NCI-H2196 (cell line): ENCODE measurements around the gene RIOK3.
"Not testable (repeated sequence)": the region's sequence is repeated elsewhere in the genome, so short reads cannot be mapped to it uniquely, and the experiment has no call there.

Experiments used
- DNase-seq: peaks from one replicate; lab custom pipeline; 2025; ENCODE audit not compliant: unreplicated experiment; lab: John Stamatoyannopoulos, UW

Gene RIOK3, protein sequence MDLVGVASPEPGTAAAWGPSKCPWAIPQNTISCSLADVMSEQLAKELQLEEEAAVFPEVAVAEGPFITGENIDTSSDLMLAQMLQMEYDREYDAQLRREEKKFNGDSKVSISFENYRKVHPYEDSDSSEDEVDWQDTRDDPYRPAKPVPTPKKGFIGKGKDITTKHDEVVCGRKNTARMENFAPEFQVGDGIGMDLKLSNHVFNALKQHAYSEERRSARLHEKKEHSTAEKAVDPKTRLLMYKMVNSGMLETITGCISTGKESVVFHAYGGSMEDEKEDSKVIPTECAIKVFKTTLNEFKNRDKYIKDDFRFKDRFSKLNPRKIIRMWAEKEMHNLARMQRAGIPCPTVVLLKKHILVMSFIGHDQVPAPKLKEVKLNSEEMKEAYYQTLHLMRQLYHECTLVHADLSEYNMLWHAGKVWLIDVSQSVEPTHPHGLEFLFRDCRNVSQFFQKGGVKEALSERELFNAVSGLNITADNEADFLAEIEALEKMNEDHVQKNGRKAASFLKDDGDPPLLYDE

DNA sequence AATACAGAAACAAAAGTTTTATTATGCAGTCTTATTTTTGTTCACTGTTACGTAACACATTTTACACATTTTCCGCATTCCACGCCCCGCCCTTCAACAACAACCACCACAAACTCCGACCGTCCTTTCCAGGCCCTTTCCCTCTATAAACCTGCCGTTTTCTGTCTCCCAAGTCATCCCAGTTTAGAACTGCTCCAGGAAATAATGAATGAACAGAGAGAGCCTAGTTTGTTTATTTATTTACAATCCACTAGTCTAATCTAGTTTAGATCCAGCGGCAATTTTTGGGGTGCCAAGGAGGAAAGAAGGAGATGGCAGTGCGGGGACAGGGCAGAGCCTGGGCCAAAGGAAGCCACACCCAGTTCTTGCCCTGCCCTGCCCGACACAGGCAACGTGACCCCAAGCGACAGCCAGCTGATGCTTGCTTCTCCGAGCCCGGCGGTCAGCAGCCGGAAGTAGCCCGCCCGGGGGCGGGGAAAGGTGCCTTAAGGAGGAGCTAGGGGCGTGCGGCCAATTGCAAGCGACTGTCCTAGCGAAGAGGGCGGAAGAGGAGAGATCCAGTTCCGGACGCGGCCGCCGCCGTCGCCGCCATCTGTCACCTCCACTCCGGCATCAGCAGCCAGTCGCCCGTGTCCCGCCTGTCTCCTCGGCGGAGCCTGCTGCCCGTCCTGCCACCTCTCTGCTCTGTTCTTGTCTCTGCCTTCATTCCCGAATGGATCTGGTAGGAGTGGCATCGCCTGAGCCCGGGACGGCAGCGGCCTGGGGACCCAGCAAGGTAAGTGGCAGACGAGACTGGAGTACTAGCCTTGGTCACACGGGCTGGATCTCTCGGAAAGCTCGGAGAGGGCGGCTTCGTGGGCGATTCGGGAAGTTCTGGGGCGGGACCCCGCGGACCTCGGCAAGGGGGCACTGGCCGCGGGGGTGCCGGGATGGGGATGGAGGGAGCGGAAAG lies at the start of gene RIOK3:
Gene RIOK3, plus strand, starts transcription at position 560 of the 952 bp plus-strand sequence. Its CDS starts 153 bp downstream, at position 713.
- DNase-seq, result peak; percentile 98

DNA sequence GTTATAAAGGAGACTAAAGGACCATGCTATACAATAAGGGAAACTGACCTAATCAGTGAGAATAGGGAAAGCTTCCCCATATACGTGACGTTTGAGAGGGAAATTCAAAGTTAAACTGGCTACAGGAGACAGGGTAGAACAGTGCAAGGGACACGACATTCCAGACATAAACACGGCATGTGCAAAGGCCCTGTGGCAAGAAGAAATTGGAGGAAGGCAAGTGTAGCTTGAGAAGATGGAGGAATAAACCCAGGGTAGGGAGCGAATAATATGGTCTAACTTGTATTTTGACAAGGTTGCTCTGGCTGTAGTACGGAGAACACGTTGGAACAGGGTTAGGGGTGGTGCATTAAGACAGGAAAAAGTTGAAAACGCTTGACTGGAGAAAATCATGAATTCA lies 49.8 kb upstream of the RIOK3 start:
- DNase-seq, result no peak

DNA sequence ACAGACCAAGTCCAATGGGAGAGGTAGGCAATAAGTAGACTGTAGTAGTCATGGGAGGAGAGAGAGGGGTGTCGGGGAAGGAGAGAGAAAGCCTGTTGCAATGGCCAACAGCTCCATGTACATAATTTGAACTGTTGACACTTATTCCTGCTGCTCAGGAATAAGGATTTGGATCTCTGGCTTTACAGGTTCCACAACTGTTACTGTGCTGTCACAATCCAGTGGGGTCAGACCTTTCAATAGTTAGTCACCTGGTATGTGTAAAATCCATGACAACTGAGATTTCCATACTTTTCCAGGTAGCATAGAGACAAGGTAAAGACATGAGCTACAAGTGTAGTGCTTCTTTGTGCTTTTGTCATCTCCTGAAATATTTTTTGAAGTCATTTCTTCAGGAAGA lies 47.5 kb upstream of the RIOK3 start:
- no peak for DNase-seq

DNA sequence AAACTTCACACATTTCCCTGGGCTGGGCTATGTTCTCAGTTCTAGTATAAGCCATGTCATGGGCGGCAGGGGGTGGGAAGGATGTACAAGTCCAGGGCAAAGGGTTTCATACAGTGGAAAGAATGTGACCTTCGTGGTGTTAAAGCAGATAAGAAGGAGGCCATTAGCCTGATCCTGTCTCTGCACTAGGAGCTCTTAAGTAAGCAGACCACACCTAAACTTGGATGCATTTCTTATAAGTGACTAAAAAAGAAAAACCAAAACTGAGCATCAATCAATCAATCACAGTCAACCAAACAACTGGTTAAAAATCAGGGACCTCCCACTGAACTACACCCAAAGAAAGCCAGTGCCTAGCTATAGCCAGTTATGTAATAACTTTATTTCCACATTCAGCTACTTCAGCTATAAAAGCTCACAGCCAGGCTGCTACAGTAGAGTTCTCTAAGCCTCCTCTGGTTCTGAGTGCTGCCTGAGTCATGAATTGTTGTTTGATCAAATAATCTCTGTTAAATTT lies 46.8 kb upstream of the RIOK3 start:
- no peak for DNase-seq

DNA sequence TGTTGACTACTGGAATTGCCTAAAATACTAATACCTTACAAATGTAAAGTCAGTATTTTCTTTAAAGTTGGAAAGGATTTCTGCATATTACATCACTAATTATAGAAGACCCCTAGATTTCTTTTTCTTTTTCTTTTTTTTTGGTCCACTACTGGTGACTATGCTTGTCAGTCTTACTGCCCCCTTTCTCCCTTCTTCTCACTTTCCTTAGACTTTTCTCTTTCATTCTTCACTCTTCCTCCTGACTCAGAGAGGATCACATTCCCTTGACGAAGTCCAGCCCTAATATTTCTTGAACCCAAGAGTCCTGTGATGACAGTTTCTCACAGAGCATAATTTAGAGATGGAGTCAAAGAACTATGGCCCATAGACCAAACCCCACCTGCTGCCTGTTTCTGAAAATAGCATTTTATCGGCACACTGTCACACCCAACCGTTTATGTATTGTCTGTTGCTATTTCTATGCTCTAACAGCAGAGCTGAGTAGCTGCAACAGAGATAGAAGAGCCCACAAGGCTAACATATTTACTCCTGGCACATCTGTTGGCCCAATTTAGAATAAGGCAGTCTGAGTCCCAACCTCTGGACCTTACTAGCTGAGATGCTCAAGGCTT lies 40.6 kb upstream of the RIOK3 start:
- no peak for DNase-seq

DNA sequence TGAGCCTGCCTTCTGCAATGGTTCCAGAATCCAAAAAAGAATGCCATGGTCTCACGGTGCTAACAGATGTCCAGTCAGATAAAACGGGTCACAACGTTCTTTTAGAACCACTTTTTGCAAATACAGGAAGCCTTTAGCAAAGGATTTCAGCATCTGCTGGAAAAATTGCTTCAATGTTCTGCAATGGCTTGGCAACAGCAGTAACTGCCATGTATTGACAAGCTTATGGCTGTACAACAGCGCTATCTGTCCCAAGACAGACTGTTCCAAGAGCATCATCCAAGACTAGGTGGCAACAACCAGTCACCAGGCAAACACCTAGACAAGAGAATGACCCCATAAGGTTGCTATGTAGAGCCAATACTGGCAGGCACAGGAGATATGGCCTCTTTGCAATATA lies 37.6 kb upstream of the RIOK3 start:
- no peak for DNase-seq

DNA sequence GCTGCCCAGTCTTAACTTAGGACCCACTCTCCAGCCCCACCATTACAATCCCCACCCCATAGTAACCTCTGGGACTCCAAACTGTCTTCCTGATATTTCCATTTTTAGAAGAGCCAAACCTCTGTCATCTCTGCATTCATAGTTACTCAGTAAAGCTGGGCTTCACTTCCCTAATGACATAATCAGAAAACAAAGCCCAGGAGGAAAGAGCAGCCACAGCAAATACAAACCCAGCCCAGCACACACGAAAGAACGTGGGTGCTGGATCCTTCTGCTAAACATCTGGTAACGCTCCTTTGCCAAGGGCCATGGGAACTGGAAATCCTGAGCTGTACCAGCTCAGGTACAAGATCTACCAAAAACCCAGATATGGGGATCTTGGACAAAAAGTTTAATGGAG lies 36.8 kb upstream of the RIOK3 start:
- no peak for DNase-seq

DNA sequence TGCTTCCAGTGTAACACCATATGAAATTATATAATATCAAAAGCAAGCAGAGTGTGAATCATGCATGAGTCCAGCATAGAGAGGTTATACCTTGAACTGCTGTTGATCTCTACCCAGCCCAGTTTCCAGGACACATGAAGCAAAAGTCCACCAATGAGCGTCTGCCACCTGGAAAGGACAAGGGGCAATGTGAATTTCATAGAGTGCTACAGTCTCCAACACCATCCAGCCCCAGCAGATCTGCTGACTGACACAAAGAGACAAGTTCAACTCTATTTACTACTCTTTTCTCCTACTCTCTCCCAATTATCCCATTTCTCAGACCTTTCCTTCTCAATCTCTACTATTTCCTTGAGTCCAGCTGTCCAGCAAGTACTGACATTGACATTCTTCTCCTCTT lies 31.8 kb upstream of the RIOK3 start:
- no peak for DNase-seq

DNA sequence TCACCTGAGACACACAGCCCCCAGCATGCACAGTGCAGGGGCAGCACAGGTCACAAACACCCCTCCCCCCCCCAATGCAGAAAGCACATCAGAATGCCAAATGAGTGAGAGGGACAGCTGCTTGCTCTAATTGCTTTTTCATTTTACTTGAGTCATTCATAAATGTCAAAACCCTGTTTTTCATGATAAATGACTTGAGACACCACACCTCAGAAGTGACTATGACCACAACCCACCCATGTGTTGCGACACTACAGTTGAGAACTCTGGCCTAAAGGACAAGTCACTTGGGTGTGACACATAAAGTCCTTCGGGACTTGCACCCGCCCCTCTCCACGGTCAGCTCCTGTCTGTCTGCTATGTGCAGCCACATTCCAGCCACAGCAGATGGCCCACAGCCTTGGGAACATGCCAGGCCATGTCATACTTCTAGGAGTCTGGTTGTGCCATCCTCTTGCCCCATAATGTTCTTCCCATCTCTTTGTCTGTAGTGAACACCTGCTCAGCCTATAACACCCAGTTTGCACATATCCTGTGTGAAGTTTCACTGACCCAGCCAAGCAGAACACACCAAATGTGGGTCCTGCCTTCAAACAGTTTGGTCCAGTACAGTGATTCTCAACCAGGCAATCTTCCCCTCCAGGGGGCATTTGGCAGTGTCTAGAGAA lies 30.2 kb upstream of the RIOK3 start:
- DNase-seq, result peak; percentile 68

DNA sequence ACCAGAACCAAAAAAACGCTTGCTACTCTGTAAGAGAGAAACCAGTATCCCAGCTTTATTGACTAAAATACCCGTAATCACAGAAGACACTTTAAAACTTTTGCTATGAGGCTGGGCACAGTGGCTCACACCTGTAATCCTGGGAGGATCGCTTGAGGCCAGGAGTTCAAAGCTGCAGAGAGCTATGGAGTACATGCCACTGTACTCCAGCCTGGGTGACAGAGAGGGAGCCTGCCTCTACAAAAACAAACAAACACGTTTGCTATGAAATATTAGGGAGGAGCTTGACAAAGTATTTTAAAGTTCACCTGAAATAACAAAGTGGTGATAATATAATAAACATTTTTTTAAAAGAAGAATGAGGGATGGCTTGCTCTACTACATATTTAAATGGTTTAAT lies 28.5 kb upstream of the RIOK3 start:
- DNase-seq, result no peak

DNA sequence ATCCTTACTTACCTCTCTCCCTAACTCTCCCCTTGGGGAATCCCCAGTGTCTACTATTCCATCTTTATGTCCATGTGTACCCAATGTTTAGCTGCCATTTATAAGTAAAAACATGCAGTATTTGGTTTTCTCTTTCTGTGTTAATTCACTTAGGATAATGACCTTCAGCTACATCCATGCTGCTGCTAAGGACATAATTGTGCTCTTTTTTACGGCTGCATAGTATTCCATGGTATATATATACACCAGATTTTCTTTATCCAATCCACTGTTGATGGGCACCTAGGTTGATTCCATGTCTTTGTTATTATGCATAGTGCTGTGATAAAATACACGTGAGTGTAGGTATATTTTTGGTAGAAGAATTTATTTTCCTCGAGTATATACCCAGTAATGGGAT lies 24.3 kb upstream of the RIOK3 start:
- DNase-seq, result no peak

DNA sequence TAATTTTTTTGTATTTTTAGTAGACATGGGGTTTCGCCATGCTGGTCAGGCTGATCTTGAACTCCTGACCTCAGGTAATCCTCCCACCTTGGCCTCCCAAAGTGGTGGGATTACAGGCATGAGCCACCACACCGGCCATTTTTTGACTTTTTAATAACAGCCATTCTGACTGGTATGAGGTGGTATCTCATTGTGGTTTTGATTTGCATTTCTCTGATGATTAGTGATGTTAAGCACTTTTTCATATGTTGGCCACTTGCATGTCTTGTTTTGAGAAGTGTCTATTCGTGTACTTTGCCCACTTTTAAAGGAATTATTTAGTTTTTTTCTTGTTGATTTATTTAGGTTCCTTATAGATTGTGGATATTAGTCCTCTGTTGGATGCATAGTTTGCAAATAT lies 23.5 kb upstream of the RIOK3 start:
- DNase-seq, result not testable (repeated sequence)

DNA sequence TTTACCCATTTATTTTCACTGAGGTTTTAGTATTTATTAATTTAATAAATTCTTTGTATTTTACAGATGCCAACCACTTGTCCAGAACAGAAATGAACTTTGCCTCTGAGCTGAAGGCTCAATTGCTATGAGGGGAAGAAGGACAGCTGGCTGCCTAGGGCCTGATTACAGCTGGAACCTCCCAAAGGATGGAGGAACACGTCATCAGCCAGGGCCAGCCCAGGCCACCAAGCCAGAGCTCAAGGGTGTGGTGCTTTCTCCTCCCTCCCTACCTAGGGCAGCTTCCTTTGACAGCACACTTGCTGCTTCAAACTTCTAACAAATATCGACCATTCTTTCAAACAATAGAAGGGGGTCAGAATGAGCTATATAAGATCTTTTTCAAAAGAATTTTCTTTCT lies 19.7 kb upstream of the RIOK3 start:
- no peak for DNase-seq

DNA sequence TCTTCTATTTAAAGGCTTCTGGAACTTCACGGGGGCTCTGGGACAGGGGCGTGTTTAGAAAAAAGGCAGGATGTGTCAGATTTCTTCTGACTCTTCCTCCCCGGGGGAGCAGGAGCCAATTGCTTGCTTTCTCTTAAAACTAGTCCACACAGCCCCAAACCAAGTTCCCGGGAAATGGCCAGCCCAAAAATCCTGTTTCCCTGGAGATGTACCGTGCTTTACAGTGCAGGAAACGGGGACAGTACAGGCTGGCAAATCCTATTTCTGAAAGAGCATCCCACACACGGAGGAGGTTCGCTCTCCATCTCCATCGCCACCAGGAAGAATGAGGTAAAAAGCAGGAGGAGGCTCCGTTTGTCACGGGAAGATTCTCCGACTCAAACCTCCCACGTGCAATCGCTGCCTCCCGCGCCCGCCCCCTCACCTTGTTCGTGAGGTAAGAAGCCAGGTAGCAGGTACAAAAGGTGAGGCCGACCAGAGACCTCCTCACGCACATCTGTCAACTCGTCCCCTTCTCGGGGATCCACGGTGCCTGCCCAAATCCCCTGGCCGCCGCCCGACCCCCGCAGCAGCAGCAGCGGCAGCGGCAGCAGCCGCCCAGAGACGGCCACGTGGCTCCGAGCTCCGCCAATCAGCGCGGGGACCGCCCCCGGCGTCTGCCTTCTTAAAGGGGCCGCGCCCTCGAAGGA lies 15.6 kb upstream of the RIOK3 start:
- DNase-seq, result peak; percentile 81

DNA sequence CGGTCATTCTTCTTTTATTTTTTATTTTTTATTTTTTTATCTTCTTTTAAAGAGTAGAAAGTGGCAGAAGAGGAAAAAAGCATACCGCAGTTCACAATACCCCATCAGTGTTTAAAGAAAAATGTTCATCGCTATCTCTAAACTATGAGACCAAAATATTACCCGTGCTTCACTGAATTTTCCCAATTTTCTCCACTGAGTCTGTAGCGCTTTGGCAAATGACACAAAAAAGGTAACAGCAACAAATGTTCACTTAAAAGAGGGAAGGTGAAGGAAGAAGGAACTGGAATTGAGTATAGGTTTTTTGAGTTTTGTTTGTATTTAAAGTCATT lies 15.1 kb upstream of the RIOK3 start:
- DNase-seq, result no peak

DNA sequence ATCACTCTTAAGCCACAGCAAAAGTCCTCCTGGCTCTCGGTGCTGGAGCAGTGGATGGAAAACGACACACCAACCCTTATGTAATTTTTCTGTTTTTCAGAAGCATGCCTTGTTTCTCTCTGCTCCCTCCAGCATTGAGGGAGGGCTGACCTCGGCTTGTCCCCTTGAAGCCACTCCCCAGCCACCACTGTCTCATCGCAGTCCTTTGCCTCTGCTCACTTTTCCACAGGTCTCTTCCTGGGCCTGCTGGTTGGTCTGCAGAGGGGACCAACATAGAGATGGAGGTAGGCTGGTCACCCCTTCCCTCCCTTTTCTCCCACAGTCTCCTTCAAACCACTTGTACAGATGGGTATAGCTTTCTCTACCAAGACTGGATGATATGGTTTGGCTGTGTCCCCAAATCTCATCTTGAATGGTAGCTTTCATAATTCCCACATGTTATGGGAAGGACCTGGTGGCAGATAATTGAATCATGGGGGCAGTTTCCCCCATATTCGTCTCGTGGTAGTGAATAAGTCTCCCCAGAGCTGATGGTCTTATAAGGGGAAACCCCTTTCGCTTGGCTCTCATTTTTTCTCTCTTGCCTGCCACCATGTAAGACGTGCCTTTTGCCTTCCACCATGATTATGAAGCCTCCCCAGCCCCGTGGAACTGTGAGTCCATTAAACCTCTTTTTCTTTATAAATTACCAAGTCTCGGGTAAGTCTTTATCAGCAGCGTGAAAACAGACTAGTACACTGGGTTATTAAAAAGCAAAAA lies 14.3 kb upstream of the RIOK3 start:
- no peak for DNase-seq

DNA sequence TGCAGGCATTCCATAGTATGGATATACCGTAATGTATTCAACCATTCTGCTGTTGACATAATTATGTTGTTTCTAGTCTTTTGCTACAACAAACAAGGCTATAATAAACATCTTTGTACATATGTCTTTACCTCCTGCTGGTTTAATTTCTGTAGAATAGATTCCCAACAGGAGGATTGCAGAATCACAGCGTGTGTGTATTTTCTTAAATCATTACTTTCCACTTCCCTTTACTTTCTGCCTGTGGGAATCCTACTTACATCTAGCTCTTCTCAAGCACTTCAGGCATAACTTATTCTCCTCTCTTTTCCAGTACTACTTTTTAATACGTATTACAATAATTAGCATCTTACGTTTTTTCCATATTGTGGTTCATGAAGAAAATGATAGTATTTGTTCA lies 13.0 kb upstream of the RIOK3 start:
- no peak for DNase-seq

DNA sequence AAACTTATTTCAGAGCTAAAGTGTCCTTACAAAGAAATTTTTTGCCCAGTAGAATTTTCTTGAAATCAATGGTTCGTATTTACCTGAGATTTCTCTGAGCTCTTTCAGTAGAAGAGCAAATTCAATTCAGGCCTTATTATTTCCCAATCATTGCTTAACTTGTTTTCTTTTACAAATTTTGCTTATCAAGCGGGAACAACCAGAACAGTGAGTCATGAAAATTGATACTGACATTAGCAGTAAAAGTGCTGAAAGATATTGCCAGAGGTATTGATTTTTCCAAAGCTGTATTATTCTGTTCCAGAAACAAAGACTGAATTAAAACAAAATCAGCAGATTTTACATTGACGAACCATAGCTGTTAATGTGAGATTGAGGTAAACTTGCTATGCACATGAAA lies 10.1 kb upstream of the RIOK3 start:
- no peak for DNase-seq

DNA sequence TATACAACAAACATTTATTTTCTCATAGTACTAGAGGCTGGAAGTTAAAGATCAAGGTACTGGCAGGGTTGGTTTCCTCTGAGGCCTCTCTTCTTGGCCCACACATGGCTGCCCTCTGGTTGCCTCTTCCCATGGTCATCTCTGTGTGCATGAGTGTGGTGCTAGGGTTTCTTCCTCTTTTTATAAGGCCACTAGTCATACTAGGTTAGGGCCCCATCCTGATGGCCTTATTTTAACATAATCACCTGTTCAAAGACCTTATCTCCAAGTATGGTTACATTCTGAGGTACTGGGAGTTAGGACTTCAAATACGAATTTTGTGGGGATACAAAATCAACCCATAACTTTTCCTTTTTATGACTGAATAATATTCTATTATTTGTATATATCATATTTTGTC lies 4.8 kb upstream of the RIOK3 start:
- no peak for DNase-seq

DNA sequence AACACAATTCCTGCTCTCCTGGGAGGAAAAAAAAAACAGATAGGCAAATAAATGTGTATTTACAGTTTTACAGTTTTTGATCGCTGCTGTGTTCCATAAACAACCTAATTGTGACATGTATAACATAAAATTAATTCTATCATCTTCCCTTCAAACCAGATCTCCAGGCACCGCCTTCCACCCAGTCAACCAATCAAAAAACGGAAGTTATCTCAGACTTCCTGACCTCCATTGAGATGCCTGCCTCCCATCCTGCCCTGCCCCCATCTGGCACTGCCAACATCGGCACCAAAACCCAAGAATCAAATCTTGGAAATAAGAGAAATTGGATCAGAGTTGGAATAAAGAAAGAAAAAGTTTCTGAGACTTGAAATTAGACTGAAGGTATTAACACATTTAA lies 3.1 kb upstream of the RIOK3 start:
- no peak for DNase-seq
